ENCODE data around the gene DNM2. TPM values are rescaled to one million over a fixed set of nuclear protein-coding genes. Genes with fewer than 3 reads are reported as not detected.

The DNM2 gene
- total RNA-seq, 1 donor from 2014 or later = 117 TPM

DNA sequence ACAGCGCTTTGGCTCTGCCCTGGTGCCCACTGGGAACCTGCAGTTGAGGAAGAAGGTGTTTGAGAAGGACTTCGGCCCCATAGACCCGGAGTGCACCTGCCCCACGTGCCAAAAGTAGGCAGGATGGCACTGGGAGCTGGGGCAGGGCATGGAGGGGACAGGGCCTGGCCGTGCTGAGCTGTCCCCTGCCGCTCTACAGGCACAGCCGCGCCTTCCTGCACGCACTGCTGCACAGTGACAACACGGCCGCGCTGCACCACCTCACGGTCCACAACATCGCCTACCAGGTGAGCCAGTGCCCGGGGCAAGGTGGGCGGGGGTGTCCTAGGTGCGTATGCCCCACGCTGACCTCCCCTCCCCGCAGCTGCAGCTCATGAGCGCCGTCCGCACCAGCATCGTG lies 5.1 kb upstream of the DNM2 start:
- DNase-seq (ENCODE audit: low read depth, low spot score) = no peak
- Mint-ChIP-seq H3K27ac (ENCODE audit: unreplicated experiment) (no peak overlapping the region), H3K4me3 (no peak overlapping the region), H3K9me3 (no peaks in the 10 kb centered on the region), H3K27me3 (ENCODE audit: low read depth) (no peaks in the 10 kb centered on the region), H3K4me1 (peaks cover 9% of the 10 kb centered on the region), H3K36me3 (ENCODE audit: low read depth) (no peaks in the 10 kb centered on the region)
- TF ChIP-seq CTCF (conservative IDR thresholded peaks at IDR 0.05) = no peak

DNA sequence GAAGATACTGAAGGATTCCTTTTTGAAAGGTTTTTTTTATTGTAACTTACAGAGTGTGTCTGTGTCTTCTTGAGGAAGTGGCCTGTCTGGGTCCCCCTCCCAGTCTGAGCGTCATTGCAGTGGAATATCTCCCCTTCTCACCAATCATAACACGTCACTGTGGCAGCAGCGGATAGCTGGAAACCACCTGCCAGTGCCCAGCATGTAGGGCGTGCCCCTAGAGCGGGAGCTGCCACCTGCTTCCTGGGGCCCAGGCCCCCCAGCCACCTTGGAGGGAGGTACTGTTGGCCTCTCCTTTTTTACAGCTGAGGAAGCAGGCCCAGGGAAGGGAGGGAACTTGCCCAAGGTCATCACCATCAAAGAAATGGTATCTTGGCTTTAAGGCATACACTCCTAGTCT lies 4.6 kb upstream of the DNM2 start:
- Mint-ChIP-seq H3K4me1 (peaks cover 11% of the 10 kb centered on the region), H3K27ac (ENCODE audit: unreplicated experiment) (no peak overlapping the region)
- DNase-seq (ENCODE audit: low read depth, low spot score) = no peak

GRCh38 chr19:10717054-10717355 lies 874 bp upstream of the DNM2 start:
- H3K9me3 Mint-ChIP-seq = no peaks in the 10 kb centered on the region
- H3K4me1 Mint-ChIP-seq = peaks cover 25% of the 10 kb centered on the region
- H3K27ac Mint-ChIP-seq (ENCODE audit: unreplicated experiment) = peak overlapping the region; percentile 7
- no peaks in the 10 kb centered on the region for H3K27me3 Mint-ChIP-seq (ENCODE audit: low read depth)
- no peak for DNase-seq (ENCODE audit: low read depth, low spot score)
- peak overlapping the region; percentile 89 for H3K4me3 Mint-ChIP-seq
- no peaks in the 10 kb centered on the region for H3K36me3 Mint-ChIP-seq (ENCODE audit: low read depth)
- TF ChIP-seq CTCF (conservative IDR thresholded peaks at IDR 0.05) = no peak

More for the DNA sequence above, 4.6 kb upstream of the DNM2 start:
- H3K27me3 Mint-ChIP-seq (ENCODE audit: low read depth) = no peaks in the 10 kb centered on the region
- no peak overlapping the region for H3K4me3 Mint-ChIP-seq
- H3K36me3 Mint-ChIP-seq (ENCODE audit: low read depth) = no peaks in the 10 kb centered on the region
- H3K9me3 Mint-ChIP-seq = no peaks in the 10 kb centered on the region
- TF ChIP-seq CTCF (conservative IDR thresholded peaks at IDR 0.05) = no peak

- peak; percentile 29 for DNase-seq (ENCODE audit: low read depth, low spot score)
Measured at GRCh38 chr19:10718205-10719196, 622 bp downstream of the DNM2 start.

DNA sequence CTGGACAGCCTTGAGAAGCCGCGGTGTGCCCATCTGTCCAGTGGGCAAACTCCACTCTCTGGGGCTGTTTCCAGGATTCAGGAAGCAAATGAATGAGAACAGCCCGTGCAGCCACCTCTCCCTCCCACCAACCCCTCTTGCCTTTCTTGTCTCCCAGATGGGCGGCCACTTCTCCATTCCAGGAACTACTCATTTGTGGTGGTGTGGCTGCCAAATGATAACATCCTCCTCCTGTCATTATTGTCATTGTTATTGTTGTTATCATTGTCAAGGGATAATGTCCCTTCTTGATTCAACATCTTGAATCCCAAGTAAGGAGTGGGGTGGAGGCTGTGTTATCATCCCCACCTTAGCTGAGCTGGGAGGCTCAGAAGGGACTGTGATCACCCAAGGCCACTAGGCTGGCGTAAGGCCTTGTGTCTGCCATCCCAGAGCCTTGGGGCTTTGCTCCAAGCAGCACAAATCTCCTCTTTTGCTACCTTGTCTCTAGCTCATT lies 1.6 kb downstream of the DNM2 start:
- TF ChIP-seq CTCF (conservative IDR thresholded peaks at IDR 0.05) = no peak
- Mint-ChIP-seq H3K4me1 (peaks cover 25% of the 10 kb centered on the region), H3K4me3 (peak overlapping the region; percentile 99), H3K36me3 (ENCODE audit: low read depth) (no peaks in the 10 kb centered on the region), H3K9me3 (no peaks in the 10 kb centered on the region), H3K27ac (ENCODE audit: unreplicated experiment) (peak overlapping the region; percentile 83), H3K27me3 (ENCODE audit: low read depth) (no peaks in the 10 kb centered on the region)
- DNase-seq (ENCODE audit: low read depth, low spot score) = no peak

More at GRCh38 chr19:10718205-10719196, 622 bp downstream of the DNM2 start:
- Mint-ChIP-seq H3K27ac (ENCODE audit: unreplicated experiment) (peak overlapping the region; percentile 54), H3K27me3 (ENCODE audit: low read depth) (no peaks in the 10 kb centered on the region), H3K36me3 (ENCODE audit: low read depth) (no peaks in the 10 kb centered on the region), H3K9me3 (no peaks in the 10 kb centered on the region), H3K4me3 (peak overlapping the region; percentile 99), H3K4me1 (peaks cover 25% of the 10 kb centered on the region)
- no peak for TF ChIP-seq CTCF (conservative IDR thresholded peaks at IDR 0.05)
